Measurements from ENCODE around the gene BSDC1.
"Not testable (repeated sequence)": the region's sequence is repeated elsewhere in the genome, so short reads cannot be mapped to it uniquely, and the experiment has no call there.

Gene BSDC1

GRCh38 chr1:32394141-32394889 is at the start of gene BSDC1:
TSS of gene BSDC1 (minus strand) at chr1:32394441. CDS start at chr1:32394414, 27 bp downstream.
- FAIRE-seq = peak; percentile 97

GRCh38 chr1:32441467-32441866 is 47.2 kb upstream of the BSDC1 start:
- FAIRE-seq = not testable (repeated sequence)

- not testable (repeated sequence) for FAIRE-seq
These were observed 44.5 kb upstream of the BSDC1 start for GRCh38 chr1:32438777-32439176.

- no peak for FAIRE-seq
These were observed 43.9 kb upstream of the BSDC1 start for GRCh38 chr1:32438136-32438535.

GRCh38 chr1:32431736-32432400 is 37.6 kb upstream of the BSDC1 start:
- FAIRE-seq = no peak

- no peak for FAIRE-seq
These were observed 33.2 kb upstream of the BSDC1 start for GRCh38 chr1:32427264-32427963.

GRCh38 chr1:32426489-32427255 is 32.4 kb upstream of the BSDC1 start:
- no peak for FAIRE-seq

GRCh38 chr1:32421775-32422174 is 27.5 kb upstream of the BSDC1 start:
- no peak for FAIRE-seq

GRCh38 chr1:32414186-32414886 is 20.1 kb upstream of the BSDC1 start:
- no peak for FAIRE-seq

- peak; percentile 37 for FAIRE-seq
These were observed 19.4 kb upstream of the BSDC1 start for GRCh38 chr1:32413507-32414185.

- FAIRE-seq = no peak
These were observed 17.0 kb upstream of the BSDC1 start for GRCh38 chr1:32411261-32411660.

GRCh38 chr1:32406629-32407111 is 12.4 kb upstream of the BSDC1 start:
- no peak for FAIRE-seq

GRCh38 chr1:32405672-32406467 is 11.6 kb upstream of the BSDC1 start:
- no peak for FAIRE-seq

GRCh38 chr1:32404946-32405345 is 10.7 kb upstream of the BSDC1 start:
- FAIRE-seq = no peak

GRCh38 chr1:32400876-32401631 is 6.8 kb upstream of the BSDC1 start:
- FAIRE-seq = no peak

GRCh38 chr1:32399843-32400242 is 5.6 kb upstream of the BSDC1 start:
- FAIRE-seq = no peak

GRCh38 chr1:32398401-32398800 is 4.2 kb upstream of the BSDC1 start:
- no peak for FAIRE-seq

GRCh38 chr1:32396524-32396923 is 2.3 kb upstream of the BSDC1 start:
- not testable (repeated sequence) for FAIRE-seq

- no peak for FAIRE-seq
These were observed 720 bp upstream of the BSDC1 start for GRCh38 chr1:32394890-32395432.

GRCh38 chr1:32393832-32394140 is 455 bp downstream of the BSDC1 start:
- FAIRE-seq = no peak
